A549 (cell line): Measurements from ENCODE around the gene XYLT1. TPM values are rescaled to one million over a fixed set of nuclear protein-coding genes. Genes with fewer than 3 reads are reported as not detected.

Source experiments
- ATAC-seq, 2 experiments: fragments of 200-7000 bp in 1 of 2; fragments of >200 bp in 1 of 2; cut with Nextera tagmentation in 1 of 2; cut with Tn5 transposase in 1 of 2; 3 replicates each; pipeline versions ENCODE4 v1.8.0 to v1.9.1; 2018 to 2020; ENCODE audit warnings: mild to moderate bottlenecking in 1 of 2, moderate library complexity in 1 of 2
- CTCF ChIA-PET: fragments of 300-600 bp; sonication (Branson Sonifier 250); formaldehyde crosslinking; extraction: SDS; loops from one replicate; lab custom pipeline; 2021; ENCODE audit warnings: antibody characterized with exemption, inconsistent platforms; lab: Yijun Ruan, JAX
- POLR2A ChIA-PET: fragments of 350-600 bp; formaldehyde crosslinking; extraction: SDS; loops from one replicate; lab custom pipeline; 2021; ENCODE audit warnings: antibody characterized with exemption, inconsistent platforms; lab: Yijun Ruan, JAX
- DNase-seq, 2 experiments: peaks; one replicate each; pipeline versions ENCODE4 v3.0.0 to v3.0.0-alpha.2; 2011 to 2016; ENCODE audit warnings: low read depth in 1 of 2, low spot score in 1 of 2
- FAIRE-seq: peaks from 2 replicates; lab custom pipeline; 2011; peaks lifted over from hg19 to GRCh38; lab: Jason Lieb, UNC
- H3K27ac ChIP-seq, 2 experiments: fragments of >200 bp; sonication (Bioruptor Twin); formaldehyde crosslinking; 3 replicates each; pipeline ENCODE4 v1.5.1; 2016 to 2017
- H3K4me1 ChIP-seq: fragments of >200 bp; sonication (Bioruptor Twin); formaldehyde crosslinking; 3 replicates; pipeline ENCODE4 v1.6.1; 2016
- H3K4me2 ChIP-seq: fragments of >200 bp; sonication (Bioruptor Twin); formaldehyde crosslinking; 3 replicates; pipeline ENCODE4 v1.6.1; 2016
- H3K4me3 ChIP-seq: fragments of >200 bp; sonication (Bioruptor Twin); formaldehyde crosslinking; 3 replicates; pipeline ENCODE4 v1.5.1; 2016
- H3K9me3 ChIP-seq: fragments of >200 bp; sonication (Bioruptor Twin); formaldehyde crosslinking; 3 replicates; pipeline ENCODE4 v1.6.1; 2016
- CBX2 ChIP-seq: fragments of 200-600 bp; sonication (generic); IDR thresholded peaks from 2 replicates; pipeline ENCODE4 v1.6.1; 2016; ENCODE audit warnings: low read depth, mild to moderate bottlenecking, borderline replicate concordance
- CBX8 ChIP-seq: fragments of 200-600 bp; sonication (generic); IDR thresholded peaks from 2 replicates; pipeline ENCODE4 v1.6.1; 2016
- EHMT2 ChIP-seq: fragments of 200-600 bp; sonication (generic); IDR thresholded peaks from 2 replicates; pipeline ENCODE4 v1.6.1; 2016; ENCODE audit warnings: antibody characterized with exemption, low read depth, mild to moderate bottlenecking, moderate library complexity
- ELK1 ChIP-seq: fragments of 150-350 bp; IDR thresholded peaks from 2 replicates; pipeline ENCODE4 v1.6.1; 2014; ENCODE audit warnings: low read depth, mild to moderate bottlenecking, low read length
- FOSB ChIP-seq: fragments of 250-450 bp; sonication (Bioruptor Pico); IDR thresholded peaks from 2 replicates; pipeline ENCODE4 v1.5.0; 2020; ENCODE audit warnings: mild to moderate bottlenecking, moderate library complexity
- FOXS1 ChIP-seq: fragments of 250-450 bp; sonication (Bioruptor Pico); IDR thresholded peaks from 2 replicates; pipeline ENCODE4 v1.5.0; 2020; ENCODE audit warnings: mild to moderate bottlenecking, moderate library complexity
- GATA3 ChIP-seq: IDR thresholded peaks from 2 replicates; pipeline ENCODE4 v1.6.1; 2012; ENCODE audit warnings: borderline replicate concordance
- JUN ChIP-seq, 2 experiments: fragments of >200 bp; sonication (Bioruptor Twin); formaldehyde crosslinking; IDR thresholded peaks; 2 replicates in 1 of 2; 3 replicates in 1 of 2; pipeline ENCODE4 v1.6.1; 2016 to 2017
- JUNB ChIP-seq: fragments of >200 bp; sonication (Bioruptor Twin); formaldehyde crosslinking; IDR thresholded peaks from 2 replicates; pipeline ENCODE4 v1.6.1; 2016
- KDM5A ChIP-seq: fragments of 200-600 bp; sonication (generic); IDR thresholded peaks from 2 replicates; pipeline ENCODE4 v1.6.1; 2016; ENCODE audit warnings: antibody characterized with exemption, mild to moderate bottlenecking
- MAFK ChIP-seq: fragments of 450-650 bp; IDR thresholded peaks from 2 replicates; pipeline ENCODE4 v1.6.1; 2014; ENCODE audit not compliant: partially characterized antibody
- PBX3 ChIP-seq: IDR thresholded peaks from 2 replicates; pipeline ENCODE4 v1.6.1; 2012
- PHF8 ChIP-seq: fragments of 200-600 bp; sonication (generic); IDR thresholded peaks from 2 replicates; pipeline ENCODE4 v1.6.1; 2016; ENCODE audit warnings: low read depth, mild to moderate bottlenecking, antibody characterized with exemption, moderate library complexity, borderline replicate concordance
- REST ChIP-seq: fragments of 200-600 bp; sonication (generic); IDR thresholded peaks from 2 replicates; pipeline ENCODE4 v1.6.1; 2016; ENCODE audit warnings: antibody characterized with exemption, mild to moderate bottlenecking, moderate library complexity
- RNF2 ChIP-seq: fragments of 200-600 bp; sonication (generic); IDR thresholded peaks from 2 replicates; pipeline ENCODE4 v1.6.1; 2016; ENCODE audit warnings: low read depth, mild to moderate bottlenecking, antibody characterized with exemption, moderate library complexity, borderline replicate concordance
- SMC3 ChIP-seq: fragments of >200 bp; sonication (Bioruptor Twin); formaldehyde crosslinking; IDR thresholded peaks from 3 replicates; pipeline ENCODE4 v1.6.1; 2018; ENCODE audit warnings: inconsistent platforms
- SREBF2 ChIP-seq: fragments of 450-650 bp; IDR thresholded peaks from 2 replicates; pipeline ENCODE4 v1.6.1; 2014; ENCODE audit warnings: mild to moderate bottlenecking, moderate library complexity
- TP53 ChIP-seq: fragments of 250-450 bp; sonication (Bioruptor Pico); IDR thresholded peaks from 2 replicates; pipeline ENCODE4 v1.5.0; 2021; ENCODE audit warnings: mild to moderate bottlenecking, moderate library complexity
- USF2 ChIP-seq: fragments of 450-650 bp; IDR thresholded peaks from 2 replicates; pipeline ENCODE4 v1.6.1; 2014; ENCODE audit warnings: antibody characterized with exemption
- ZNF302 ChIP-seq: fragments of 250-450 bp; sonication (Bioruptor Pico); IDR thresholded peaks from 2 replicates; pipeline ENCODE4 v1.9.0; 2021; ENCODE audit warnings: inconsistent platforms, mild to moderate bottlenecking, moderate library complexity
- ZSCAN20 ChIP-seq: fragments of 250-450 bp; sonication (Bioruptor Pico); IDR thresholded peaks from 2 replicates; pipeline ENCODE4 v1.8.0; 2022; ENCODE audit warnings: mild to moderate bottlenecking, moderate library complexity
- WGBS: methylation state at CpG from one replicate; pipeline ENCODE4 v1.1.6; 2017; ENCODE audit errors: missing lambda C conversion rate; 5-methylcytosine and 5-hydroxymethylcytosine counted together
- polyA plus RNA-seq, 4 experiments: library from polyadenylated mRNA; depleted of rRNA in 3 of 4; stranded (reverse); fragments of >200 nt; fragmentation: RNase III in 1 of 4; extraction: RNeasy Plus Mini Kit Qiagen cat#74134 plus additional on column Dnase treatment in 1 of 4; gene quantifications; 2 replicates in 3 of 4; 3 replicates in 1 of 4; pipeline ENCODE4 v1.2.3, GENCODE V29; 2011 to 2017
- TF ChIP-seq, protein P1 (sequence below): IDR thresholded peaks from 2 replicates; pipeline ENCODE4 v1.6.1; 2012
- TF ChIP-seq, protein P2 (sequence below): fragments of >200 bp; sonication (Bioruptor Twin); formaldehyde crosslinking; IDR thresholded peaks from 3 replicates; pipeline ENCODE4 v1.5.1; 2016

The XYLT1 gene
- polyA plus RNA-seq, 2 of the 4 experiments (the other 2 are of a cell fraction), result 0.78 to 0.88 TPM

DNA sequence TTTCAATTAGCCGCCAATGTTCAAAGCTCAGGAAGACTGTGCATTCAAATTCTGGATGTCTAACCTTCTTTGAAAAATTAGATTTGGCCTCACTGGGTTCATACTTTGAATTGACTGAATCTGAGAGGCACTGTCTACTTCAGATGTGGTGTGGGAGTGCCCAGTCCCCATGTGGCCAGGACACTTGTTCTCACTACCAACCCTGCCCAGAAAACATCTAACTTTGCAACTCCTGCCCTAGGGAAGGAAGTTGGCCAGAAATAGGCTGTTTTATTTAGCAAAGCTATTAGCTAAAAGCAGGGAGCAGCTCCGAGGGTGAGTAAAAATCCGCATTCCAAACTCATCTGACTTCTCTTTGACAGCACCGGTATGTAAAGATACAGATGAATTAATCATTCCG is 86.3 kb downstream of the XYLT1 start:
- Histone ChIP-seq H3K9me3 (no peaks in the 10 kb centered on the region), H3K27ac (no peak overlapping the region), H3K4me3 (no peak overlapping the region), H3K4me1 (no peaks in the 10 kb centered on the region), H3K4me2 (no peak overlapping the region)
- TF ChIP-seq SMC3 (no peak), PBX3 (no peak), EHMT2 (no peak), FOSB (no peak), TP53 (CRISPR knock-in tag) (no peak), PHF8 (no peak)
- TF ChIP-seq, protein P1, sequence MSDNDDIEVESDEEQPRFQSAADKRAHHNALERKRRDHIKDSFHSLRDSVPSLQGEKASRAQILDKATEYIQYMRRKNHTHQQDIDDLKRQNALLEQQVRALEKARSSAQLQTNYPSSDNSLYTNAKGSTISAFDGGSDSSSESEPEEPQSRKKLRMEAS, result no peak
- no peak for FAIRE-seq
- DNase-seq, result no peak
- POLR2A ChIA-PET, result no interaction called here
- no peak for ATAC-seq
- WGBS, result 40% methylated on average over 5 of the region's 5 CpGs
- CTCF ChIA-PET, result no interaction called here

DNA sequence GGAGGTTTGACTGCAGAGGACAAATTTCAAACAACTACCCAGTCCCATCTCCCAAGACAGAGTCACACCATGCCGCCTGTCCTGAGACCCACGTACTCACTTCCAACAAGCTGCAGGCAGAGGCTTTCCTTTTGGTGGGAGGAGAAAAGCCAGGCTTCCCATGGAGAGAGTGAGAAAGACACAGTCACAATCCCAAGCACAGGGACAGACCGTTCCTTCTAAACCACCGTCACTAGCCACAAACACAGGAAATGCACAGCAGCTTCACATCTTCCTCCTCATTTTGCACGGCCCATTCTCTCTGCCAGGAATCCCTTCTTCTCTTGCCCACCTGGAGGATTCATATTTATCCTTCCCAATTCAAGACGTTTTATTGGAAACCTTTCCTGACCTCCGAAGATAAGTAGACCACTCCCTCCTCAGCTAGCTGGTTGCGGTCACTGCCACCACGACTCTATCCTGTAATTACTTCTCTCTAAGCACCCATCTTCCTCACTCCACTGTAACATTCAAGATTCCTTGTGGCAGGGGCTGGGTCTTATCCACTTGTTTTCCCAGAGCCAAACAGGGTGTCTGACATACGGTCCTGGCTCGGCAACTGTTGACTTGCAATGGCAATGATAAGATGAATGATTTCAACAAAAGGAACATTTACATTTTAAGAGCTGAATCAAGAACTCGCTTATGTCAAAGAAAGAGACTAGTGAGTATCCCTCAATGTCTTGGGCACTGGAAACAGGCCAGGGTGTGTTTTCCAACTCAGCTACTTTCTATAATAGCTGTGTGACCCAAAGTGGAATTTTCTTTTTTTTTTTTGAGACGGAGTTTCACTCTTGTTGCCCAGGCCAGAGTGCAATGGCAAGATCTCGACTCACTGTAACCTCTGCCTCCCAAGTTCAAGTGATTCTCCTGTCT is 87.6 kb downstream of the XYLT1 start:
- ChIA-PET CTCF (no interaction called here), POLR2A (no interaction called here)
- H3K4me2 ChIP-seq, result no peak overlapping the region
- DNase-seq (no peak), ATAC-seq (no peak), FAIRE-seq (no peak)
- TF ChIP-seq PBX3 (no peak), CBX2 (no peak), SREBF2 (no peak), KDM5A (no peak), MAFK (no peak), CBX8 (no peak), ZNF302 (CRISPR knock-in tag) (no peak), RNF2 (no peak), GATA3 (no peak), ELK1 (no peak), ZSCAN20 (CRISPR knock-in tag) (no peak), JUN (IDR thresholded peaks at IDR 0.05) (no peak), USF2 (no peak), JUNB (no peak), FOXS1 (CRISPR knock-in tag) (no peak), REST (no peak), FOSB (no peak)
- TF ChIP-seq, protein P2, sequence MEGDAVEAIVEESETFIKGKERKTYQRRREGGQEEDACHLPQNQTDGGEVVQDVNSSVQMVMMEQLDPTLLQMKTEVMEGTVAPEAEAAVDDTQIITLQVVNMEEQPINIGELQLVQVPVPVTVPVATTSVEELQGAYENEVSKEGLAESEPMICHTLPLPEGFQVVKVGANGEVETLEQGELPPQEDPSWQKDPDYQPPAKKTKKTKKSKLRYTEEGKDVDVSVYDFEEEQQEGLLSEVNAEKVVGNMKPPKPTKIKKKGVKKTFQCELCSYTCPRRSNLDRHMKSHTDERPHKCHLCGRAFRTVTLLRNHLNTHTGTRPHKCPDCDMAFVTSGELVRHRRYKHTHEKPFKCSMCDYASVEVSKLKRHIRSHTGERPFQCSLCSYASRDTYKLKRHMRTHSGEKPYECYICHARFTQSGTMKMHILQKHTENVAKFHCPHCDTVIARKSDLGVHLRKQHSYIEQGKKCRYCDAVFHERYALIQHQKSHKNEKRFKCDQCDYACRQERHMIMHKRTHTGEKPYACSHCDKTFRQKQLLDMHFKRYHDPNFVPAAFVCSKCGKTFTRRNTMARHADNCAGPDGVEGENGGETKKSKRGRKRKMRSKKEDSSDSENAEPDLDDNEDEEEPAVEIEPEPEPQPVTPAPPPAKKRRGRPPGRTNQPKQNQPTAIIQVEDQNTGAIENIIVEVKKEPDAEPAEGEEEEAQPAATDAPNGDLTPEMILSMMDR, result no peak
- no peak overlapping the region for H3K27ac ChIP-seq
- no peaks in the 10 kb centered on the region for H3K4me1 ChIP-seq
- H3K9me3 ChIP-seq, result no peaks in the 10 kb centered on the region
- H3K4me3 ChIP-seq, result no peak overlapping the region
- WGBS, result 40% methylated on average over 14 of the region's 14 CpGs
